ENCODE data around the gene RUBCN.

Gene RUBCN

GRCh38 chr3:197749315-197749600 is 12.6 kb upstream of the RUBCN start:
- peak overlapping the region; percentile 69 to 79 for H3K4me3 ChIP-seq (replicated peaks in 1 of 2; ENCODE audit: low read depth in 2 of 2, low read length in 2 of 2)
- no peak for TF ChIP-seq CTCF (IDR thresholded peaks at IDR 0.05; ENCODE audit: low read depth, low read length)
- peak; percentile 49 to 60 for DNase-seq (ENCODE audit: low read depth in 2 of 2)

- peak overlapping the region; percentile 69 to 79 for H3K4me3 ChIP-seq (replicated peaks in 1 of 2; ENCODE audit: low read depth in 2 of 2, low read length in 2 of 2)
- no peak for TF ChIP-seq CTCF (IDR thresholded peaks at IDR 0.05; ENCODE audit: low read depth, low read length)
- peak in 1 of 2 donors; percentile 43 for DNase-seq (ENCODE audit: low read depth in 2 of 2)
These were observed 12.1 kb upstream of the RUBCN start for GRCh38 chr3:197748597-197749314.

GRCh38 chr3:197746801-197747237 is 10.1 kb upstream of the RUBCN start:
- no peak overlapping the region for H3K4me3 ChIP-seq (replicated peaks in 1 of 2; ENCODE audit: low read depth in 2 of 2, low read length in 2 of 2)
- DNase-seq (ENCODE audit: low read depth in 2 of 2) = peak in 1 of 2 donors; percentile 14
- TF ChIP-seq CTCF (IDR thresholded peaks at IDR 0.05; ENCODE audit: low read depth, low read length) = no peak

- DNase-seq (ENCODE audit: low read depth in 2 of 2) = no peak
- H3K4me3 ChIP-seq (replicated peaks in 1 of 2; ENCODE audit: low read depth in 2 of 2, low read length in 2 of 2) = no peak overlapping the region
- no peak for TF ChIP-seq CTCF (IDR thresholded peaks at IDR 0.05; ENCODE audit: low read depth, low read length)
These were observed 9.5 kb upstream of the RUBCN start for GRCh38 chr3:197746209-197746608.

- no peak for DNase-seq (ENCODE audit: low read depth in 2 of 2)
- H3K4me3 ChIP-seq (replicated peaks in 1 of 2; ENCODE audit: low read depth in 2 of 2, low read length in 2 of 2) = no peak overlapping the region
- TF ChIP-seq CTCF (IDR thresholded peaks at IDR 0.05; ENCODE audit: low read depth, low read length) = no peak
These were observed 6.1 kb upstream of the RUBCN start for GRCh38 chr3:197742787-197743186.

- DNase-seq (ENCODE audit: low read depth in 2 of 2) = no peak
- TF ChIP-seq CTCF (IDR thresholded peaks at IDR 0.05; ENCODE audit: low read depth, low read length) = no peak
- H3K4me3 ChIP-seq (replicated peaks in 1 of 2; ENCODE audit: low read depth in 2 of 2, low read length in 2 of 2) = peak overlapping the region in 1 of 2 donors; percentile 84
These were observed 1.2 kb upstream of the RUBCN start for GRCh38 chr3:197737749-197738462.

Data from cardiac fibroblast (primary cell).